M059J (cell line): ENCODE results near the gene ST3GAL3. TPM values are rescaled to one million over a fixed set of nuclear protein-coding genes. Genes with fewer than 3 reads are reported as not detected.

Experiments used
- DNase-seq: peaks from one replicate; pipeline ENCODE4 v3.0.0-alpha.2; 2012; ENCODE audit warnings: low read depth
- total RNA-seq: library from RNA; depleted of rRNA; stranded (reverse); fragments of >200 nt; shearing (Covaris generic); gene quantifications from 2 replicates; pipeline ENCODE4 v1.2.3, GENCODE V29; 2014

Gene ST3GAL3
- total RNA-seq, 1 experiment from 2014 or later = 15.0 TPM

GRCh38 chr1:43850591-43851233 is 143.4 kb downstream of the ST3GAL3 start:
- DNase-seq = no peak

- DNase-seq = no peak
Measured at GRCh38 chr1:43851561-43852338, 144.4 kb downstream of the ST3GAL3 start.

- DNase-seq = peak; percentile 92
Measured at GRCh38 chr1:43853161-43853921, 146.0 kb downstream of the ST3GAL3 start.

- no peak for DNase-seq
Measured at GRCh38 chr1:43854473-43854872, 147.1 kb downstream of the ST3GAL3 start.

GRCh38 chr1:43856188-43856587 is 148.9 kb downstream of the ST3GAL3 start:
- DNase-seq = no peak

- no peak for DNase-seq
Measured at GRCh38 chr1:43857163-43857562, 149.8 kb downstream of the ST3GAL3 start.

- DNase-seq = peak; percentile 99
Measured at GRCh38 chr1:43858324-43858723, 151.0 kb downstream of the ST3GAL3 start.

GRCh38 chr1:43861337-43861736 is 154.0 kb downstream of the ST3GAL3 start:
- DNase-seq = peak; percentile 47

- DNase-seq = no peak
Measured at GRCh38 chr1:43861988-43862735, 154.8 kb downstream of the ST3GAL3 start.

- DNase-seq = no peak
Measured at GRCh38 chr1:43864111-43865045, 157.0 kb downstream of the ST3GAL3 start.

- DNase-seq = no peak
Measured at GRCh38 chr1:43866201-43866600, 158.9 kb downstream of the ST3GAL3 start.

GRCh38 chr1:43867976-43868740 is 160.8 kb downstream of the ST3GAL3 start:
- peak; percentile 18 for DNase-seq

GRCh38 chr1:43868741-43869067 is 161.4 kb downstream of the ST3GAL3 start:
- DNase-seq = peak; percentile 76

- DNase-seq = no peak
Measured at GRCh38 chr1:43870306-43870705, 163.0 kb downstream of the ST3GAL3 start.

- no peak for DNase-seq
Measured at GRCh38 chr1:43871181-43871910, 164.0 kb downstream of the ST3GAL3 start.

- DNase-seq = peak; percentile 30
Measured at GRCh38 chr1:43872280-43872679, 164.9 kb downstream of the ST3GAL3 start.

- DNase-seq = no peak
Measured at GRCh38 chr1:43873851-43874250, 166.5 kb downstream of the ST3GAL3 start.

- DNase-seq = no peak
Measured at GRCh38 chr1:43874716-43875115, 167.4 kb downstream of the ST3GAL3 start.

GRCh38 chr1:43875331-43875730 is 168.0 kb downstream of the ST3GAL3 start:
- no peak for DNase-seq
